OCI-LY1 (cell line): ENCODE measurements around the gene POU5F2.

Experiments
- CTCF ChIP-seq: fragments of 200-600 bp; sonication (generic), shearing (Covaris generic); IDR thresholded peaks from 2 replicates; pipeline ENCODE4 v1.5.1; 2017; ENCODE audit warnings: mild to moderate bottlenecking, antibody characterized with exemption, low read length, moderate library complexity, mixed read lengths
- EZH2 ChIP-seq: fragments of 200-600 bp; sonication (generic), shearing (Covaris generic); IDR thresholded peaks from 2 replicates; pipeline ENCODE4 v1.8.0; 2017; ENCODE audit warnings: borderline replicate concordance, mixed run types, mild to moderate bottlenecking, antibody characterized with exemption, low read length, moderate library complexity, mixed read lengths

- TF ChIP-seq EZH2: no peak
- no peak for TF ChIP-seq CTCF
These were observed 14.3 kb upstream of the POU5F2 start for GRCh38 chr5:93755716-93756115.
